GM19099 (cell line): Measurements from ENCODE around the gene GPR39.

ENCODE experiments used
- POLR2A ChIP-seq: IDR thresholded peaks from 3 replicates; pipeline ENCODE4 v1.6.1; 2011; ENCODE audit warnings: low read depth; ENCODE audit not compliant: insufficient read length; ENCODE audit errors: extremely low read depth

GPR39 gene

GRCh38 chr2:132641819-132642218 is 225.2 kb downstream of the GPR39 start:
- no peak for TF ChIP-seq POLR2A

DNA sequence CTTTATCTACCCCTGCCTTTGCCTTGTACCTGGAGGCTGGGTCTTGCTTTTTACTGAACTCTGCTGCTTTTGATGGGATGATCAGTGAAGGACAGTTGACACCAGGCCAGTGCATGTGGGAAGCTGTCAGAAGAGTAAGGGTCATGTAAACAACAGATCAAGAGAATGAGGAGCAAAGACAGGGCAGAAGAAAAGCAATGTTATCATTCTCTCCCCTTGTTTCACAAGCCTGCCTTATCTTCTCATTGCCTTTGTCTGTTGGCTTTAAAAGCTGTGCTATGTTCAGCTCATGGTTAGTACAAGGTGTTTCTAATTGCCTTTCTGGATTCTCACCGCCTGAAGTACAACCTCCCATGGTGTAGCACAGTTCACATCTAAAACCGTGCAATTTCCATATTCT is 225.8 kb downstream of the GPR39 start:
- no peak for TF ChIP-seq POLR2A

GRCh38 chr2:132645176-132645575 is 228.6 kb downstream of the GPR39 start:
- TF ChIP-seq POLR2A: no peak

DNA sequence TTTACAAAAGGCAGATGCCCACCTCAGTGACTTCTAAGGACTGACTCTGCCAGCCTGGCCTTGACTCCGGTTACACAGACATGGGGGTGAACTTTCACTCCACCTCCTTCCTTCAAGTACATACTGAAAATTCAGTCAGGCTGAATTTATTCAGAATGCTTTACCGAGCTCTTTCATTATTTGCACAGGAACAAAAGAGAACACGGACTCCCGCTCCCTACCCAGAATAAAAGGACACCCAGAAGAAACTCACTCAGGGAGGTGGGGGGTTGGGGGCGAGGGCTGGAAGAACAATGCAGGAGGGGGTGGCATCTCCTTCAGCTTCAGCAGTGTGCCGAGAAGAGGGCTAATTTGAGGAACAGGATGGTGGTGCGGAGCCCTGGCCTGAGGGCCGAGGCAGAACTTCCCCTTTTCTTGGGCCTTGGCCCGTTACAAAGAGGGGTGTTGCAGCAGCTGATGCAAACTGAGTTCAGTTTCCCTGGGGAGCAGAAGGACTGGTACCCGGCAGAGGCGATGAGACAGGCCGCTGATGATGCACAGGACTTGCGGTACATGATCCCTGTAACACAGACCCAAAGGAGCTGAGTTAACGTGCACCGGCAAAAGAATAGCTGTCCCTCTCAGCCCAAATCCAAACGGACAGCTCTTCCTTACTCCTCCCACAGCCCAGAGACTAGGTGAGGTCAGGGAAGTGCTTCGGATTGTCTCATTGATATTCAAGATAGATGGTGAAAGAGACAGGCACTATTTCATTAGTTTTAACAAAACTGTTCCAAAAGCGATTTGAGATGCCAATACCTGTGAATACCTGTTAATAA is 229.3 kb downstream of the GPR39 start:
- no peak for TF ChIP-seq POLR2A

GRCh38 chr2:132646540-132647108 is 230.0 kb downstream of the GPR39 start:
- no peak for TF ChIP-seq POLR2A

DNA sequence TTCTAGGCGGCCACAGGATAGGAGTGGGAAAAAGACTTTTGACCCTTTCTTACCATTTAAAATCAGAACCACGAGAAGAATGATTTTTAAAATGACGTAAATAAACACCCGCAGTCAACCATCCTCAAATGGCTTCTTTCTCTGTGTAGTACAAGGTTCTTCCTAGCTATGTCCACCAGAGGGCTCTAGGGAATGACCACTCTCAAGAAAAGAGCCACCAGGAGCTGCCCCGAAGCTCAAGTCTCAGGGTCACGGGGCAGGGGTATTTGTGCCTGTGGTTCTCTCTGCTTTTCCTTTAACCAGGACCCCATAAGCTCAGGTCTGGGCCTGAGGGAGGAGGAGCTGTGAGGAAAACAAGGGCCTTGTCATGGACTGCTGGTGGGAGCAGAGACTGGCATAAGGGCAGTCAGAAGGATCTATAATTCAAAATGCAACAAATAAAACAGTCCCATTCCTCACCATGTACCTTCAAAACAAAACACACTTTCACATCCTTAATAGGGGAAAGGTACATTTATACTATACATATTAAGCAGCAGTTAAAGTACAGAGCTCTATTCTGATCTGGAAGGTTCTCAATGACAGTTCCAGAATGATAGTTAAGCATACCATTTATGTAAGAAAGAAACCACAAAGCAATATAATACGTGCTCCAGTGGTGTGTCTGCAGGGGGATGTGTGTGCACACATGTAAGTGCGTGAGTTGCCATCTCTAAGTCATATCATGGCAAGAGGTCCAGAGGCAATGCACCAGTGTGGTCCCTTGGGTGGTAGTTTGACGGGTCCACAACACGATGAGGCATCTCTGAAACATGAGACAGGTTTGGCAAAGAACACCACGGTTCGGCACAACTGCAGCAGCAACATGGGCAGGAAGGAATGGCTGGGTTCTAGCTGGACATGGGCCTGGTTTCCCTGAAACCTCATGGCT is 234.8 kb downstream of the GPR39 start:
- no peak for TF ChIP-seq POLR2A

DNA sequence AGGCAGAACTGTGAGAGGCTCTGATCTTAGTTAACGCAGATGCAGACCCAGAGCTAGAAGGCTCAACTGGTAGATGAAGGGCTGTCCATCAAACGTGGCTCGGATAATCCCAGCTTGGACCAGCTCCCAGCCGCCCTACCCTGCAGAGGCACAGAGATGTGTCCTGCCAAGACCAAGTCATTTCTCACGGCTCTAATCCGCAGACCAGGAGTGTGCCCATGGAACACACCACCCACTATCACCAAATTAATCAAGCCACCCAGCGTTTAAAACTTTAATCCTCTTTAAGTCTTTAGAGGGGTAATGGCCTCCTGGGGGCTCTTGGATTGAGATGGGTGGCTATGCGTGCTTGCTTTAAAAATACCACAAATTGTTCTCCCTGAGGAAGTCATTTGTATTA is 235.9 kb downstream of the GPR39 start:
- no peak for TF ChIP-seq POLR2A

DNA sequence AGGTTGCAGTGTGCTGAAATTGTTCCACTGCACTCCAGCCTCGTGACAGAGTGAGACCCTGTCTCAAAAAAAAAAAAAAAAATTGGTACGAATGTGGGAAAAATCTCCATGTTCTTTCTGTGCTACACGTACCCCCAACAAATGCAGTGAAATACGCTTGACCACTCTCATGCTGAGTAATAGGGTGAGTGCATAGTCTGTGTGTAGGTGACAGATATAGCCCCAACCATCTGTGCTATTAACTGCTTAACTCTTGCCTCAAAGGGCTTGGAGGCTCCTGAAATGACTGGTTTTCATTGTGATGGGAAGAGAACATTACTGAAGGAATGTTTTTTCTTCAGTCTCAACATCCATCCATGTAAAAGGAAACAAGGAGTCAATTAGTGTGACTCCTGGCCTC is 237.7 kb downstream of the GPR39 start:
- TF ChIP-seq POLR2A: no peak

DNA sequence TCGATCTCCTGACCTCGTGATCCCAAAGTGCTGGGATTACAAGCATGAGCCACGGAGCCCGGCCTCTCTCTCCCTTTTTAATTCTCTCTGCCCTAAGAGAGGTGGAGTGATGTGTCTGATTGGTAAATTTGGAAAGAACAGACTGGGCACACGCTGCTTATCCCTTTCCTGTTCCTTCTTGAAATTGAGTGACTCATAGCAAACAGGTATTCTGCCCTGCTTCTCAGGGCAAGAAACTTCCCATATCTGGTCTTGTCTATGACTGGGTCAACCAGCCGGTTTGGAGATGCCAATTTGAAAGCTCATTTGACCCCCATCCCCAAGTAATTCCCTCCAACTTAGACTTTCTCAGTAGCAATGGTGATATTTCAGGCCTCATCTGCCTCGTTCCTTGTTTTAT is 238.4 kb downstream of the GPR39 start:
- no peak for TF ChIP-seq POLR2A

GRCh38 chr2:132656266-132656975 is 239.8 kb downstream of the GPR39 start:
- no peak for TF ChIP-seq POLR2A

- no peak for TF ChIP-seq POLR2A
Observed at GRCh38 chr2:132659331-132659730, 242.7 kb downstream of the GPR39 start.

DNA sequence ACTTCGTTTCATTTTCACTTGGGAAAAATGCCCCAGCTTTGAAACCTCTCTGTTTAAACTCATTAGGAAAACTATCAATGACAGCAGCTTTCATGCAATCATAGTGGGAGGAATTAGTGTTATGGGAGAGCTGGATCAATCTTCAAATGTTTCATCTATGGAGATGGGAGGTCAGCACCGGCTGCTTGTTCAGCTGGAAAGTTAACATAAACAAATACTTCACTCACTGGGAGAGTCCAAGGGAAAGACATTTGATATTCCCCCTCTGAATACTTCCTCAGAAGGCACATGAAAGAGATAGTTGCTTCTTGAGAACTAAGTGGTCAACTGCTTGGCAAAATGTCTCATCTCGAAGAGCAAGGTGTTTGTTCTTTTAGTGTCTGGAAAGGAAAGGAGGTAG is 246.1 kb downstream of the GPR39 start:
- TF ChIP-seq POLR2A: no peak

- TF ChIP-seq POLR2A: no peak
Observed at GRCh38 chr2:132664096-132664495, 247.5 kb downstream of the GPR39 start.

DNA sequence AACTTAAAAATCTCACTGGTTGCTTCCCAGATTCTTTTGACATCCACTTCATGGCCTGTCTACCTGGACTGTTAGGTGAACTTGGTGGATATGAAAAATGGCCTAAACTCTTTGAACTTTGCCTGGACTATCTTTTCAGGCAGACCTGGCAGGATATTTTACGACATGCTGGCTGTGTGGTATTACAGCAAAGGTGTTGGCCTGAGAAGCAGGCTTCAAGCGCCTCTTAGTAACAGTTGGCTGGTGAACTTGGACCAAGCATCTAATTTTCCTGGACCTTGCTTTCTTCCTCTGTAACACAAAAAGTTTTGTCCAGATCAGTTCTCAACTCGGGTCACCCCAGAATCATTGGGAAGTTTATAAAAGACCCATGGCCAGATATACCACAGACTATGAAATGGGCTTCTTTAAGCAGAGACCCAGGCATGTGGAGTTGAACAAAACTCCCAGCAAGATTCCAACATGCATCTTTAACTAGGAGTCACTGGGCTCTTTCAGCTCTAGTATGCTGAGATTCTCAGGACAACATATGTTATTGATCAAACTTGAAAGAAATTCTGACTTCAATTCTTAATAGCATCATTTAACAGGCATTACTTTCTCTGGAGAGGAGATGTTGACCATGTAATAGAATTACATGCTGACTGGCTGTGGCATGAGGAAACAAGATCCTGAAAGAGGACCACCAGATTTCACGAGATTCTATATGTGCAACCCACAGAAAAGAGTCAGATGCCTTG is 249.0 kb downstream of the GPR39 start:
- TF ChIP-seq POLR2A: no peak
